ENCODE measurements around the gene TSPAN4.

TSPAN4 gene

GRCh38 chr11:853682-854448 lies 11.2 kb downstream of the TSPAN4 start:
- peaks cover 42 to 100% (median 75%) of the 10 kb centered on the region in 11 experiments for H4K20me1 ChIP-seq
- H3K27ac ChIP-seq: no peak overlapping the region
- H3K4me2 ChIP-seq: peak overlapping the region in 7 of 11 experiments; percentile 4 to 54 (median 47); a peak in 12 of 22 replicates
- H3K4me1 ChIP-seq: peaks cover 8 to 83% (median 59%) of the 10 kb centered on the region in 10 experiments
- H3K27me3 ChIP-seq: peaks cover 0 to 13% (median 0%) of the 10 kb centered on the region in 11 experiments; a peak in 8 of 22 replicates
- H3K4me3 ChIP-seq: no peak overlapping the region
- TF ChIP-seq Cebpa-rat (IDR thresholded peaks at IDR 0.05): no peak
- H3K9ac ChIP-seq: peak overlapping the region in 3 of 11 experiments; percentile 28 to 50 (median 32); a peak in 4 of 22 replicates
- peaks cover 0 to 55% (median 0%) of the 10 kb centered on the region in 11 experiments; a peak in 4 of 22 replicates for H3K36me3 ChIP-seq
- no peaks in the 10 kb centered on the region for H3K9me3 ChIP-seq (replicated peaks in 1 of 11)

DNA sequence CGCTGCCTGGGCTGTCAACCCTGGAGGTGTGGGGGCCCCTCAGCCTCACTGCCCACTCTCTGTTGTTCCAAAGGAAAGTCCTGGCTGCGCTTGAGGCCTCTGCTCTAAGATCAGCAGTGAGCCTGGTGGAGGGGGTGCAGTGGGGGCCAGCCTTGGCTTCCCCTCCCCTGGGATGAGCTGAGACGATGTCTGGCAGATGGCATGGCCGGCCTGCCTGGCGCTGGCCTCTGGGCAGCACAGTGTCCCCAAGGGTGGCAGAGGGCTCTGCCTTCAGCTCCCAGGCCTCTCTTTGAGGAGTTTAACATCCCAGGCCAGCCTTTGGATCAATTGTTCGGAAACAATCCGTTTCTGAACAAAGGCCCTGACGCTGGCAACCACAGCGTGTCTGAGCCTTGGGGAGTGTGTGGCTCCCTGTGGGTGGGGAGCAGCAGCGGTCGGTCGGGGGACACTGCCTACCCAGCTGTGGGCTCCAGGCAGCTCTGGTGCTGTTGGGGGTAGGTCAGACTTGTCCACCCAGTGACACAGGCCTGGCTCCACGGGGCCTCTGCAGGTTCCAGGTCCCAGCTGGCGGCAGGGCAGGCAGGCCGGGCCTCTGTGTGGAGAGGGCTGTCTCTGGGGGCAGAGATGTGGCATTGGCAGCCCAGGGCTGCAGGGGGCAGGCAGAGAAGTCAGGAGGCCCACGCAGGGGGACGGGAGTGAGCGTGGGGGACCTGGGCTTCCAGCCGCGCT lies 12.1 kb downstream of the TSPAN4 start:
- peak overlapping the region in 4 of 11 experiments; percentile 16 to 54 (median 54); a peak in 4 of 22 replicates for H3K4me2 ChIP-seq
- TF ChIP-seq Cebpa-rat (IDR thresholded peaks at IDR 0.05): no peak
- H3K27me3 ChIP-seq: peaks cover 0 to 6% (median 0%) of the 10 kb centered on the region in 11 experiments; a peak in 7 of 22 replicates
- H3K4me3 ChIP-seq: no peak overlapping the region
- H3K9me3 ChIP-seq (replicated peaks in 1 of 11): no peaks in the 10 kb centered on the region
- H3K9ac ChIP-seq: peak overlapping the region in 3 of 11 experiments; percentile 28 to 32 (median 29); a peak in 4 of 22 replicates
- no peak overlapping the region for H3K27ac ChIP-seq
- peaks cover 0 to 56% (median 0%) of the 10 kb centered on the region in 11 experiments; a peak in 4 of 22 replicates for H3K36me3 ChIP-seq
- peaks cover 36 to 100% (median 77%) of the 10 kb centered on the region in 11 experiments for H4K20me1 ChIP-seq
- peaks cover 12 to 87% (median 62%) of the 10 kb centered on the region in 10 experiments; a peak in 19 of 20 replicates for H3K4me1 ChIP-seq

DNA sequence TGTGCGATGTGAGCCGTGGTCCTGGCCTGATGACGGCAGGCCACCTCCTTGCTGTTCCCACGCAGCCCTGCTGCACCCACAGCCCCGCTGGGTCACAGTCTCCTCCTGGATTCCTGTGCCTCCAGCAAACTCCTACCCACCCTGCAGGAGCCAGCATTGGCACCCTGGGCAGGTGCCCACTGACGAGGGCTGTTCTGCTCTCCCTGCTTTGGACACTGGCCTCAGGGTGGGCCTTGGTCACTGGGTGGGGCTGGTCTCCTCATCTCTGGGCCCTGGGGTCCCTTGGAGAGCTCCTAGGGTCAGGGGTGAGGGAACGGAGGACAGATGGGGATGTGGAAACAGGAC lies 12.7 kb downstream of the TSPAN4 start:
- Histone ChIP-seq H4K20me1 (peaks cover 34 to 100% (median 77%) of the 10 kb centered on the region in 11 experiments), H3K4me1 (peaks cover 13 to 88% (median 64%) of the 10 kb centered on the region in 10 experiments; a peak in 19 of 20 replicates)

GRCh38 chr11:855796-856195 lies 13.1 kb downstream of the TSPAN4 start:
- Histone ChIP-seq H3K9me3 (replicated peaks in 1 of 11) (no peaks in the 10 kb centered on the region), H4K20me1 (peaks cover 30 to 100% (median 77%) of the 10 kb centered on the region in 11 experiments), H3K36me3 (peaks cover 0 to 56% (median 0%) of the 10 kb centered on the region in 11 experiments; a peak in 4 of 22 replicates), H3K4me2 (peak overlapping the region in 1 of 11 experiments; percentile 57; a peak in 3 of 22 replicates), H3K4me1 (peaks cover 13 to 88% (median 62%) of the 10 kb centered on the region in 10 experiments; a peak in 19 of 20 replicates), H3K27ac (no peak overlapping the region), H3K4me3 (no peak overlapping the region), H3K27me3 (no peaks in the 10 kb centered on the region), H3K9ac (no peak overlapping the region)
- TF ChIP-seq Cebpa-rat (IDR thresholded peaks at IDR 0.05): no peak

More for the DNA sequence above, 12.7 kb downstream of the TSPAN4 start:
- H3K9me3 ChIP-seq (replicated peaks in 1 of 11): no peaks in the 10 kb centered on the region
- H3K4me3 ChIP-seq: no peak overlapping the region
- H3K27ac ChIP-seq: no peak overlapping the region
- no peak overlapping the region for H3K4me2 ChIP-seq
- no peak for TF ChIP-seq Cebpa-rat (IDR thresholded peaks at IDR 0.05)
- H3K9ac ChIP-seq: 0 out of 22 replicates have a peak overlapping the region, but pooled peaks of 1 of the 11 experiments have one; percentile 29
- H3K27me3 ChIP-seq: peaks cover 0 to under 1% (median 0%) of the 10 kb centered on the region in 11 experiments; a peak in 2 of 22 replicates
- peaks cover 0 to 56% (median 0%) of the 10 kb centered on the region in 11 experiments; a peak in 4 of 22 replicates for H3K36me3 ChIP-seq

GRCh38 chr11:856397-856796 lies 13.7 kb downstream of the TSPAN4 start:
- peaks cover 24 to 100% (median 77%) of the 10 kb centered on the region in 11 experiments; a peak in 21 of 22 replicates for H4K20me1 ChIP-seq
- no peak for TF ChIP-seq Cebpa-rat (IDR thresholded peaks at IDR 0.05)
- peak overlapping the region in 8 of 11 experiments; percentile 2 to 57 (median 46); a peak in 9 of 22 replicates for H3K4me2 ChIP-seq
- H3K9ac ChIP-seq: peak overlapping the region in 1 of 11 experiments; percentile 37; a peak in 1 of 22 replicates
- H3K27me3 ChIP-seq: no peaks in the 10 kb centered on the region
- H3K4me3 ChIP-seq: no peak overlapping the region
- H3K36me3 ChIP-seq: peaks cover 0 to 54% (median 0%) of the 10 kb centered on the region in 11 experiments; a peak in 4 of 22 replicates
- peaks cover 13 to 86% (median 60%) of the 10 kb centered on the region in 10 experiments; a peak in 19 of 20 replicates for H3K4me1 ChIP-seq
- no peaks in the 10 kb centered on the region for H3K9me3 ChIP-seq (replicated peaks in 1 of 11)
- H3K27ac ChIP-seq: no peak overlapping the region

DNA sequence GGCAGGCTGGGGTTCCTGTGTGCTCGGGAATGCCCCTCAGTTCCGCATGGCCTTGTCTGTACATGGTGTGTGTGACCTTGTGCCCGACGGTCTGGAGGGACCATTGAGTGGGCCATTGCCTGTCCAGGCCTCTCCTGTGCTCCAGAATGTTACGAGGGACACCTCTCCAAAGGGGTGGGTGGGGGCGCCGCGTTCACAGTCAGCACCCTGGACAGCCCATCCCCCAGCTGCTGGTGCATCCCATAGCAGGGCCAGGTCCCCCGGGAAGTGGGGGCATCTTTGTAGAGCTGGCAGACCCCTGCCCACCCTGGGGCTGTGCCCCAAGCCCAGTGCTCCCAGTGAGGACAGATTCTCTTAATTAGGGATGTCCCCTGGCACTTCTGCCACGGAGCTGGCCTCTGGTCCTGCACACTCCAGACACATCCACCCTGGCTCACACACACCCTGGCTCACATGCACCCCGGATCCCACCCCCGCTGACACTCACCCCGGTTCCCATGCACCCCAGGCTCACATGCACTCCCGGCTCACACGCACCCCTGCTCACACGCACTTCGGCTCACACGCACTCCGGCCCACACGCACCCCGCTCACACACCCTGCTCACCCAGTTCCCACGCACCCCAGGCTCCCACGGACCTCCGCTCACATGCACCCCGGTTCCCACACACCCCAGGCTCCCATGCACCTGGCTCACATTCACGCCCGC lies 15.6 kb downstream of the TSPAN4 start:
- Histone ChIP-seq H3K9ac (no peak overlapping the region), H3K4me3 (no peak overlapping the region), H3K27me3 (no peaks in the 10 kb centered on the region), H3K9me3 (replicated peaks in 1 of 11) (no peaks in the 10 kb centered on the region), H3K36me3 (peaks cover 0 to 68% (median 0%) of the 10 kb centered on the region in 11 experiments; a peak in 5 of 22 replicates), H4K20me1 (peaks cover 34 to 100% (median 89%) of the 10 kb centered on the region in 11 experiments; a peak in 21 of 22 replicates), H3K27ac (no peak overlapping the region), H3K4me2 (no peak overlapping the region), H3K4me1 (peaks cover 13 to 80% (median 58%) of the 10 kb centered on the region in 10 experiments; a peak in 19 of 20 replicates)
- no peak for TF ChIP-seq Cebpa-rat (IDR thresholded peaks at IDR 0.05)

- Histone ChIP-seq H3K27me3 (no peaks in the 10 kb centered on the region), H3K4me2 (peak overlapping the region in 3 of 11 experiments; percentile 31 to 50 (median 48); a peak in 5 of 22 replicates), H3K36me3 (peaks cover 0 to 70% (median 0%) of the 10 kb centered on the region in 11 experiments; a peak in 5 of 22 replicates), H3K4me3 (no peak overlapping the region), H4K20me1 (peaks cover 37 to 100% (median 89%) of the 10 kb centered on the region in 11 experiments; a peak in 21 of 22 replicates), H3K4me1 (peaks cover 13 to 79% (median 51%) of the 10 kb centered on the region in 10 experiments; a peak in 19 of 20 replicates), H3K9ac (no peak overlapping the region), H3K27ac (no peak overlapping the region), H3K9me3 (replicated peaks in 1 of 11) (no peaks in the 10 kb centered on the region)
- no peak for TF ChIP-seq Cebpa-rat (IDR thresholded peaks at IDR 0.05)
Observed at GRCh38 chr11:858762-859339, 16.2 kb downstream of the TSPAN4 start.

Measured in BLaER1 treated with 17β-estradiol and CSF1 and Interleukin-3, amounts not matched to agents 10 nM and 100 nM (cell line).